ENCODE results near the gene NINJ1.
"Not testable (repeated sequence)": the region's sequence is repeated elsewhere in the genome, so short reads cannot be mapped to it uniquely, and the experiment has no call there.

DNA sequence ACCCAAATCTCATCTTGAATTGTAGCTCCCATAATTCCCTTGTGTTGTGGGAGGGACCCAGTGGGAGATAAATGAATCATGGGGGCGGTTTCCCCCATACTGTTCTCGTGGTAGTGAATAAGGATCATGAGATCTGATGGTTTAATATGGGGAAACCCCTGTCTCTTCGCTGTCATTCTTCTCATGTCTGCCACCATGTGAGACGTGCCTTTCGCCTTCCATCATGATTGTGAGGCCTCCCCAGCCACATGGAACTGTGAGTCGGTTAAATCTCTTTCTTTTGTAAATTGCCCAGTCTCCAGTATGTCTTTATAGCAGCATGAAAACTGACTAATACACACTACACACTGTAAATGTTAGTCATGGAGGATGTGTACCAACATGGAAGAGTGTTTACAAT, 12.6 kb upstream of the NINJ1 start:
- TF ChIP-seq CTCF (conservative IDR thresholded peaks at IDR 0.05; ENCODE audit: low read depth, low read length); POLR2A (IDR thresholded peaks at IDR 0.05; ENCODE audit: low read depth, low read length); NFE2L2 (IDR thresholded peaks at IDR 0.05; ENCODE audit: low read depth, low read length); CEBPB (IDR thresholded peaks at IDR 0.05; ENCODE audit: low read depth, low read length); RAD21 (IDR thresholded peaks at IDR 0.05; ENCODE audit: low read length); MAFK (IDR thresholded peaks at IDR 0.05; ENCODE audit: low read depth, low read length); RFX5 (IDR thresholded peaks at IDR 0.05; ENCODE audit: low read depth, low read length); BHLHE40 (IDR thresholded peaks at IDR 0.05; ENCODE audit: low read depth, low read length): not testable (repeated sequence)
- TF ChIP-seq, protein P1, sequence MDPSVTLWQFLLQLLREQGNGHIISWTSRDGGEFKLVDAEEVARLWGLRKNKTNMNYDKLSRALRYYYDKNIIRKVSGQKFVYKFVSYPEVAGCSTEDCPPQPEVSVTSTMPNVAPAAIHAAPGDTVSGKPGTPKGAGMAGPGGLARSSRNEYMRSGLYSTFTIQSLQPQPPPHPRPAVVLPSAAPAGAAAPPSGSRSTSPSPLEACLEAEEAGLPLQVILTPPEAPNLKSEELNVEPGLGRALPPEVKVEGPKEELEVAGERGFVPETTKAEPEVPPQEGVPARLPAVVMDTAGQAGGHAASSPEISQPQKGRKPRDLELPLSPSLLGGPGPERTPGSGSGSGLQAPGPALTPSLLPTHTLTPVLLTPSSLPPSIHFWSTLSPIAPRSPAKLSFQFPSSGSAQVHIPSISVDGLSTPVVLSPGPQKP (IDR thresholded peaks at IDR 0.05; ENCODE audit: borderline replicate concordance, low read depth, low read length) = not testable (repeated sequence)
- TF ChIP-seq, protein P2, sequence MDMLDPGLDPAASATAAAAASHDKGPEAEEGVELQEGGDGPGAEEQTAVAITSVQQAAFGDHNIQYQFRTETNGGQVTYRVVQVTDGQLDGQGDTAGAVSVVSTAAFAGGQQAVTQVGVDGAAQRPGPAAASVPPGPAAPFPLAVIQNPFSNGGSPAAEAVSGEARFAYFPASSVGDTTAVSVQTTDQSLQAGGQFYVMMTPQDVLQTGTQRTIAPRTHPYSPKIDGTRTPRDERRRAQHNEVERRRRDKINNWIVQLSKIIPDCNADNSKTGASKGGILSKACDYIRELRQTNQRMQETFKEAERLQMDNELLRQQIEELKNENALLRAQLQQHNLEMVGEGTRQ (IDR thresholded peaks at IDR 0.05; ENCODE audit: low read depth, low read length) = not testable (repeated sequence)
